SU-DHL-6 (cell line): Measurements from ENCODE around the gene THEMIS.

ENCODE experiments used
- H2AFZ ChIP-seq: fragments of 200-600 bp; sonication (generic); 2 replicates; pipeline ENCODE4 v1.6.1; 2014; ENCODE audit warnings: low read depth, mild to moderate bottlenecking, moderate library complexity, mixed read lengths, antibody characterized with exemption, low read length; ENCODE audit not compliant: severe bottlenecking
- H3F3A ChIP-seq: fragments of 200-600 bp; shearing (Covaris generic); 2 replicates; pipeline ENCODE4 v1.6.0; 2016; ENCODE audit warnings: antibody characterized with exemption, mild to moderate bottlenecking; ENCODE audit not compliant: insufficient read depth
- H3K27ac ChIP-seq: fragments of 200-600 bp; sonication (generic); 2 replicates; pipeline ENCODE4 v1.5.1; 2016; ENCODE audit warnings: low read depth, mild to moderate bottlenecking, low read length, moderate library complexity, mixed read lengths
- H3K27me3 ChIP-seq: fragments of 200-600 bp; sonication (generic), shearing (Covaris generic); 2 replicates; pipeline ENCODE4 v1.6.0; 2014; ENCODE audit warnings: mild to moderate bottlenecking, low read length
- H3K36me3 ChIP-seq: fragments of 200-600 bp; sonication (generic); 2 replicates; pipeline ENCODE4 v1.6.1; 2014; ENCODE audit warnings: mild to moderate bottlenecking, low read length, mixed read lengths
- H3K4me2 ChIP-seq: fragments of 300-600, 200-600 bp; shearing (Covaris generic), sonication (generic); 2 replicates; pipeline ENCODE4 v1.6.0; 2014; ENCODE audit warnings: low read length, low read depth, mild to moderate bottlenecking; ENCODE audit not compliant: poor library complexity, severe bottlenecking
- H3K4me3 ChIP-seq: fragments of 200-600 bp; sonication (generic); 2 replicates; pipeline ENCODE4 v1.5.1; 2014; ENCODE audit warnings: antibody characterized with exemption, low read length, mild to moderate bottlenecking, mixed read lengths; ENCODE audit not compliant: insufficient read depth, poor library complexity, severe bottlenecking
- H3K79me2 ChIP-seq: fragments of 200-600 bp; sonication (generic); 2 replicates; pipeline ENCODE4 v1.6.1; 2014; ENCODE audit warnings: mild to moderate bottlenecking, low read length, moderate library complexity; ENCODE audit not compliant: insufficient read depth
- H3K9ac ChIP-seq: fragments of 200-600 bp; sonication (generic); 2 replicates; pipeline ENCODE4 v1.7.0; 2014; ENCODE audit warnings: mild to moderate bottlenecking, low read length
- H3K9me2 ChIP-seq: fragments of 200-600 bp; sonication (generic); replicated peaks from 2 replicates; pipeline ENCODE4 v1.6.1; 2014; ENCODE audit warnings: low read length; ENCODE audit not compliant: insufficient read depth
- H3K9me3 ChIP-seq: fragments of 200-600 bp; sonication (generic); 2 replicates; pipeline ENCODE4 v1.6.1; 2014; ENCODE audit warnings: low read length, mixed read lengths; ENCODE audit not compliant: insufficient read depth
- H4K20me1 ChIP-seq: fragments of 200-600 bp; sonication (generic); 2 replicates; pipeline ENCODE4 v1.6.1; 2014; ENCODE audit warnings: low read depth, mild to moderate bottlenecking, antibody characterized with exemption, low read length, moderate library complexity, mixed read lengths
- CTCF ChIP-seq: fragments of 200-600 bp; sonication (generic); IDR thresholded peaks from one replicate; pipeline ENCODE4 v1.5.1; 2017; ENCODE audit warnings: antibody characterized with exemption, mild to moderate bottlenecking, low read length, moderate library complexity; ENCODE audit not compliant: insufficient read depth, poor library complexity, severe bottlenecking
- EZH2phosphoT487 ChIP-seq: fragments of 200-600 bp; sonication (generic), shearing (Covaris generic); conservative IDR thresholded peaks from 2 replicates; pipeline ENCODE4 v1.6.1; 2018; ENCODE audit warnings: mild to moderate bottlenecking, antibody characterized with exemption, low read length, moderate library complexity, mixed read lengths

The THEMIS gene

GRCh38 chr6:127791779-127792528, 108.9 kb downstream of the THEMIS start:
- Histone ChIP-seq H3K4me2 (no peak overlapping the region), H3K27me3 (no peaks in the 10 kb centered on the region), H3K9ac (no peak overlapping the region), H3K79me2 (no peaks in the 10 kb centered on the region), H2AFZ (no peak overlapping the region), H3K27ac (no peak overlapping the region), H3F3A (no peaks in the 10 kb centered on the region), H3K4me3 (no peak overlapping the region), H3K36me3 (no peaks in the 10 kb centered on the region), H3K9me2 (no peaks in the 10 kb centered on the region), H4K20me1 (no peaks in the 10 kb centered on the region), H3K9me3 (no peaks in the 10 kb centered on the region)
- TF ChIP-seq CTCF (no peak), EZH2phosphoT487 (no peak)

GRCh38 chr6:127790571-127790970, 110.3 kb downstream of the THEMIS start:
- Histone ChIP-seq H2AFZ (no peak overlapping the region), H3K79me2 (no peaks in the 10 kb centered on the region), H3K27ac (no peak overlapping the region), H3F3A (no peaks in the 10 kb centered on the region), H3K4me2 (no peak overlapping the region), H3K27me3 (no peaks in the 10 kb centered on the region), H3K36me3 (no peaks in the 10 kb centered on the region), H3K9me3 (no peaks in the 10 kb centered on the region), H3K4me3 (no peak overlapping the region), H3K9me2 (no peaks in the 10 kb centered on the region), H4K20me1 (no peaks in the 10 kb centered on the region), H3K9ac (no peak overlapping the region)
- TF ChIP-seq EZH2phosphoT487: no peak
- no peak for TF ChIP-seq CTCF

- no peak overlapping the region for H3K4me3 ChIP-seq
- no peaks in the 10 kb centered on the region for H3K79me2 ChIP-seq
- TF ChIP-seq CTCF (no peak), EZH2phosphoT487 (no peak)
- H4K20me1 ChIP-seq: no peaks in the 10 kb centered on the region
- no peaks in the 10 kb centered on the region for H3K27me3 ChIP-seq
- no peak overlapping the region for H3K4me2 ChIP-seq
- no peaks in the 10 kb centered on the region for H3K9me3 ChIP-seq
- H3K9ac ChIP-seq: no peak overlapping the region
- H3K36me3 ChIP-seq: no peaks in the 10 kb centered on the region
- no peak overlapping the region for H2AFZ ChIP-seq
- H3K27ac ChIP-seq: no peak overlapping the region
- no peaks in the 10 kb centered on the region for H3F3A ChIP-seq
- no peaks in the 10 kb centered on the region for H3K9me2 ChIP-seq
Measured at GRCh38 chr6:127786109-127786508, 114.7 kb downstream of the THEMIS start.
